ENCODE measurements around the gene AGXT. TPM values are rescaled to one million over a fixed set of nuclear protein-coding genes. Genes with fewer than 3 reads are reported as not detected.
"Not testable (repeated sequence)": the region's sequence is repeated elsewhere in the genome, so short reads cannot be mapped to it uniquely, and the experiment has no call there.

Gene AGXT
- total RNA-seq, 1 donor from 2014 or later, result not detected

DNA sequence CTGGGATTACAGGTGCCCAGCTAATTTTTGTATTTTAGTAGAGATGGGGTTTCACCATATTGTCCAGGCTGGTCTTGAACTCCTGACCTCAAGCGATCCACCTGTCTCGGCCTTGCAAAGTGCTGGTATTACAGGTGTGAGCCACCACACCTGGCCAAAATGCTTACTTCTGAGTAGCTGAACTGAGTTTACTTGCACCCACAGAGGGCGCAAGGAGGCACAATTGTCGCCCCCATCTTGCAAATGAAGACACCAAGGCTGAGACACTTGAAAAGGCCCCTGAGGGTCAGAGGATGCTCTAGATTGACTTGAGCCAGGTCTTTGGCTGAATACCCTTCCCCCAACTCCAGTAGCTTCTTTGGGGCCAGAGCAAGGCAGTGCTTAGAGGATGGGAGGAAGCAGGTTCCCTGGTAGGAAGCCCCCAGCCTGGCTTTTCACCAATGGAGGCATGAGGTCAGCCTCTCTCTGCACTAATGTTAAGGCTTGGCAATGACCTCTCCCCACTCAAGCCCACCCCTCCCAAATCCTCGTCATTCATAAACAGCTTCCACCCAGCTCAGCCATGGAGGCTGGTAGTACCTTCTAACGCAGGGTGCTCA, 34.1 kb upstream of the AGXT start:
- no peak overlapping the region for H3K4me3 ChIP-seq (ENCODE audit: low read depth, low read length)
- TF ChIP-seq, protein P1, sequence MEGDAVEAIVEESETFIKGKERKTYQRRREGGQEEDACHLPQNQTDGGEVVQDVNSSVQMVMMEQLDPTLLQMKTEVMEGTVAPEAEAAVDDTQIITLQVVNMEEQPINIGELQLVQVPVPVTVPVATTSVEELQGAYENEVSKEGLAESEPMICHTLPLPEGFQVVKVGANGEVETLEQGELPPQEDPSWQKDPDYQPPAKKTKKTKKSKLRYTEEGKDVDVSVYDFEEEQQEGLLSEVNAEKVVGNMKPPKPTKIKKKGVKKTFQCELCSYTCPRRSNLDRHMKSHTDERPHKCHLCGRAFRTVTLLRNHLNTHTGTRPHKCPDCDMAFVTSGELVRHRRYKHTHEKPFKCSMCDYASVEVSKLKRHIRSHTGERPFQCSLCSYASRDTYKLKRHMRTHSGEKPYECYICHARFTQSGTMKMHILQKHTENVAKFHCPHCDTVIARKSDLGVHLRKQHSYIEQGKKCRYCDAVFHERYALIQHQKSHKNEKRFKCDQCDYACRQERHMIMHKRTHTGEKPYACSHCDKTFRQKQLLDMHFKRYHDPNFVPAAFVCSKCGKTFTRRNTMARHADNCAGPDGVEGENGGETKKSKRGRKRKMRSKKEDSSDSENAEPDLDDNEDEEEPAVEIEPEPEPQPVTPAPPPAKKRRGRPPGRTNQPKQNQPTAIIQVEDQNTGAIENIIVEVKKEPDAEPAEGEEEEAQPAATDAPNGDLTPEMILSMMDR (conservative IDR thresholded peaks at IDR 0.05; ENCODE audit: low read depth, low read length), result no peak
- no peak for DNase-seq (ENCODE audit: low read depth)

DNA sequence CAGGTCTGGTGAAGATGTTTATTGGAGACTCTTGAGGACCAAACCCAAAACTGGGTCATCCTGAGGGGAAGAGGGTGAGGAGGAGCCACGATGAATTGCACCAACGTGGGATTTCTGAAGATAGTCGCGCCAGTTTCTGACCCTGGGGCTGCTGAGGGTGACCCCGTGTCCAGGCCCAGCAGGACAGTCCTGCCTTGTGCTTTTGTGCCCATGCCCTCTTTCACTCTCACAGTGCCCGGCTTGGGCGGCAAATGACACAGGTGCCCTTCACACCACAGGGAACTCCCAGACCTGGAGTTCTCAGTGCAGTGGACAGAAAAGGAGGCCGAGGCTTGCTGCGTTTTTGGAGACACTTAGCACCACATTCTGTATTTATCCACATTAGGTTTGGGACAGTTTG, 33.1 kb upstream of the AGXT start:
- no peak for DNase-seq (ENCODE audit: low read depth)
- TF ChIP-seq, protein P1 (conservative IDR thresholded peaks at IDR 0.05; ENCODE audit: low read depth, low read length), result no peak
- no peak overlapping the region for H3K4me3 ChIP-seq (ENCODE audit: low read depth, low read length)

DNA sequence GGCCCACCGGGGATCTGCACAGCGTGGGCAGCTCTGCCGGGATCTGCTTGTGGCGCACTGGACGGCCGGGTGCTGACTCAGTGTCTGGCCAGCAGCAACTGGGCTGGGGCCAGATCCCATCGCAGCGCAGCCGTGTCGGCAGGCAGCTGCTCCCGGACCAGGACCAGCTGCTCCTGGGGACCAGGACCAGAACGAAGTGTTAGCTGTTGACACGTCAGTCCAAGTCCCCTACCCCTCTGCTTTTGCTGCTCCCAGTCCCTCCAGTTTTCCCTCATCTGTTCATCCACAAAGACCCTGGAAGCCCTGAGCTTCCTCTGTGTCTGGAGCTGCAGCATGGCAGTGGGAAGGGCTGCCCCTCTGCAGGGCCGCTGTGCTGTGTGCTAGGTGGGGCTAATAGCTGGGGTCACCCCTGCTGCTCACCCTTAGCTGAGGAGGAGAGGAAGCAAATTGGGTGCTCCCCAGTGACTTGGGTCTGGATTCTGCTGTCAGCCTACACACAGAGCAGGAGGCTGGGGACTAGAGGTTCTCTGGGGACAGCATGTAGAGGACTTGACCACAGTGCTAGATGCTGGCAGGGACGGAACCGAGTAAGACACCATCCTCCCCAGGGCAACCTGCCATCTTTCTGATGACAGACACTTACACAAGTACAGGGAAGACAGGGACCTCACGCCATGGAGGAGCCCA, 31.7 kb upstream of the AGXT start:
- no peak overlapping the region for H3K4me3 ChIP-seq (ENCODE audit: low read depth, low read length)
- TF ChIP-seq, protein P1 (conservative IDR thresholded peaks at IDR 0.05; ENCODE audit: low read depth, low read length), result no peak
- DNase-seq (ENCODE audit: low read depth), result no peak

DNA sequence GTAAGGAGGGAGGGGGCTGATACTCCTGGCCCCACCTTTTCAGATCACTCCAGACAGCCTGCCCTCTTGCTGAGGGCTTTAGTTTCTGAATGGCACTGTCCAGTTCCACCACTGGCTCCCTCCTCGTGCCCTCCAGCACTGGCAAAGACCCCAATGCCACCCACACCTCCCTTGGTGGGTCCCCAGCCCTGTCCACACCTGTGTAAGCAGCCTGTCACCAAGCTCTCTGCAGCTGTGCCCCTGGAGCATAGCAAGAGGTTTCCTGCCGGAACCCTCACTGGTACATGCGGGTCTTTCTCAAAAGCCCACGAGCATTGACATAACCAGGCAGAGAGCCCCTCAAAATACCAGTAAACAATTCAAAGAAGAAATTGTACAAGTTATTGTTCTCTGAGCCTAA, 31.0 kb upstream of the AGXT start:
- no peak for DNase-seq (ENCODE audit: low read depth)
- no peak overlapping the region for H3K4me3 ChIP-seq (ENCODE audit: low read depth, low read length)
- TF ChIP-seq, protein P1 (conservative IDR thresholded peaks at IDR 0.05; ENCODE audit: low read depth, low read length), result no peak

DNA sequence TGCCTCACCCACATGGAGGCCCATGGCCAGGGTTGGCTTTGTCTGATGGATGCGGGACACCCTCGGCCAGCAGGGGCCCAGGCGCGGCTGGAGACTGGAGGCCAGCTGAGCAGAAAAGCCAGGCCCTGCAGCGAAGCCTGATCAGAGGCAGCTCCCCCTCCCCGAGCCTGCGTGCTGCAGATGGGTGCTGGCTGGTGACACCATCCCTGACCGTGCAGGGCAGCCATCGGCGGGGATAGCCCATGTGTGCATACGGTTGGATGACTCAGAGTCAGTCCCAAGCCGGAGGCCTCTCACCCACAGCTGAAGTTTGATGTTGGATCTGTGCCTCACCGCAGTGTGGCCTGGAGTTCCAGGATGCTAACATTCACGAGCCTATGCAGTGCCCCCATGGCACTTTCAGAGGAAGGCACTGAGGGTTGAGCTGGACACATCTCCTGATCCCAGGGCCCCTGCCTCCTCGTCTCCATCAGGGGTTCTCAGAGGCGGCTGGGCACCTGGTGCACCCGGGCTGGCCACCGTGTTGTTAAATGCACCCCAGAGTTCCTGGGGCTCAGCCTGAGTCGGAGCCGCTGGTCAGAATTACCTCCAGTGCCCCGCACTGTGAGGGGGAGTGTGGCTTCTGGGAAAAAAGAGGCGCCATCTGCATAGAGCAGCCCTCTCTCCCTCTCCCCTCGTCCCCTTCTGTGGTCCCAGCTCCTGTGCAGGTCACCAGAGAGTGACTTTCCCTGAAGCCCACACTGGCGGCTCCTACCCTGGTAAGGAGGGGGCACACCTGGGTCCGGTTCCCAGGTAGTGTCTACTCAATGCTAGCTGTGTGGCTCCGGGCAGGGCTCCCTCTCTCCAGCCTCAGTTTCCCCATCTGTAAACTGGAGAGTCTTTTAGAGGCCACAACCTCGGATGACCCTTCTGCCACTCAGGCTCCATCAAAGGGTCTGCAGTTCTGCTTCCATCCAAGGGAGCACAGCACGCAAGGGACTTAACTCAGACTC, 29.2 kb upstream of the AGXT start:
- H3K4me3 ChIP-seq (ENCODE audit: low read depth, low read length), result no peak overlapping the region
- no peak for DNase-seq (ENCODE audit: low read depth)
- TF ChIP-seq, protein P1 (conservative IDR thresholded peaks at IDR 0.05; ENCODE audit: low read depth, low read length), result no peak

DNA sequence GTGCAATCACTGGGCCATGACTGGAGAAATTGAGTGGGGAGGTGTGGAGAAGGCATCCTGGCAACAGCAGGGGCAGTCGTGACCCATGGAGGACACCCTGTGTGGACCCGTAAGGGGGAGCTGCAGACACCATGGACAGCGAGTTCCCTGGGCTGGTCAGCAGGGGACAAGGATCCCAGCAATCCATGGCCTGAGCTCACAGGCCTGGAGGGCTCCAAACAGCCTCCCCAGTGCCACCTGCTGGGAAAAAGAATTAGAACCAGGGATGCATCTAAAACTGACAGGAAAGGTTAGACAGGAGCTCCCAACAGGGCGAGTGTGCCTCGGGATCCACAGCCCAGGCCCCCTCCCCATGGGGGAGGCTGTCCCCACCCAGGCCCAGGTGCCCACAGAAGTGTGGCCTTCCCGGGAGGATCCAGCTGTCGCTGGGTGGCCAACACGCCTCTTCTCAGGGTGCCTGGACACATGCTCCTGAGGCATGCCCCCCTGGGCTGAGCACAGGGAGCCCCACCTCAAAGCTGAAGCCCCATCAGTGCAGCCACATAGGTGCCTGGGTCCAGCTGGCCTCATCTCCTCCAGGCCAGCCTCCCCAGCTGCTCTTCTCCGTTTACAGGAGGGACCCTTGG, 28.1 kb upstream of the AGXT start:
- peak; percentile 6 for DNase-seq (ENCODE audit: low read depth)

DNA sequence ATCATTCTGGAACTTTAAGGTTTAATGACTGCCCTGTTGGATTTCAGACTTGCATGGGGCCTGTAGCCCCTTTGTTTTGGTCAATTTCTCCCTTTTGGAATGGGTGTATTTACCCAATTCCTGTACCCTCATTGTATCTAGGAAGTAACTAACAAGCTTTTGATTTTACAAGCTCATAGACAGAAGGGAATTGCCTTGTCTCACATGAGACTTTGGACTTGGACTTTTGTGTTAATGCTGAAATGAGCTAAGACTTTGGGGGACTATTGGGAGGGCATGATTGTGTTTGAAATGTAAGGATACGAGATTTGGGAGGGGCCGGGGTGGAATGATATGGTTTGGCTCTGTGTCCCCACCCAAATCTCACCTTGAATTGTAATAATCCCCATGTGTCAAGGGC, 22.3 kb upstream of the AGXT start:
- H3K4me3 ChIP-seq (ENCODE audit: low read depth, low read length); DNase-seq (ENCODE audit: low read depth): not testable (repeated sequence)

More for the DNA sequence above, 28.1 kb upstream of the AGXT start:
- TF ChIP-seq, protein P1 (conservative IDR thresholded peaks at IDR 0.05; ENCODE audit: low read depth, low read length), result peak; percentile 72
- H3K4me3 ChIP-seq (ENCODE audit: low read depth, low read length), result no peak overlapping the region

All from epithelial cell of proximal tubule (primary cell).